Measurements from ENCODE around the gene SEMA5A.

SEMA5A gene

DNA sequence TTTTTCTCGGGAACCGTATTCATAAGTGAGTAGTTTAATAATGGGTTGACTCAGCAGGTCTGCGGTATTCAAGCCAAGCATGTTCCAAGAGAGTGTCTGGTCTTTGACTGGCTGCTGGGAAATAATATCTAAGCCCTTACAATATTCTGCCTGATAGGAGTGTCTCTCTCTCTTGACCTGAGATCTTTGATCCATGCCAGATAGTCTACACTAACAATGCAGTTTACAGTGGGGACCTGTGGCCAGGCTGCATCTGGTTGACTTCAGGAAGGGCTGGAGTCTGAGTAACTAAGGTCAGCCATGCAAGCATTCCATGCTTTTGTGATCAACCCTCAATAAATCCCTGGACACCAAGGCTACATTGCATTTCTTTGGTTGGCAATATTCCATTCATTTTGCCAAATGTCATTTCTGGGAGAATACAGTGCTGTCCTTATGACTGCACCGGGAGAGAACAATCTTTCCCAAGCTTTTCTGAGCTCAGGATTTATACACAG is 195.5 kb downstream of the SEMA5A start:
- Mint-ChIP-seq H3K36me3 (no peaks in the 10 kb centered on the region), H3K4me1 (ENCODE audit: low read depth) (no peaks in the 10 kb centered on the region), H3K9me3 (ENCODE audit: low read depth) (peaks cover 12% of the 10 kb centered on the region), H3K27ac (no peak overlapping the region), H3K27me3 (no peaks in the 10 kb centered on the region), H3K4me3 (no peak overlapping the region)

DNA sequence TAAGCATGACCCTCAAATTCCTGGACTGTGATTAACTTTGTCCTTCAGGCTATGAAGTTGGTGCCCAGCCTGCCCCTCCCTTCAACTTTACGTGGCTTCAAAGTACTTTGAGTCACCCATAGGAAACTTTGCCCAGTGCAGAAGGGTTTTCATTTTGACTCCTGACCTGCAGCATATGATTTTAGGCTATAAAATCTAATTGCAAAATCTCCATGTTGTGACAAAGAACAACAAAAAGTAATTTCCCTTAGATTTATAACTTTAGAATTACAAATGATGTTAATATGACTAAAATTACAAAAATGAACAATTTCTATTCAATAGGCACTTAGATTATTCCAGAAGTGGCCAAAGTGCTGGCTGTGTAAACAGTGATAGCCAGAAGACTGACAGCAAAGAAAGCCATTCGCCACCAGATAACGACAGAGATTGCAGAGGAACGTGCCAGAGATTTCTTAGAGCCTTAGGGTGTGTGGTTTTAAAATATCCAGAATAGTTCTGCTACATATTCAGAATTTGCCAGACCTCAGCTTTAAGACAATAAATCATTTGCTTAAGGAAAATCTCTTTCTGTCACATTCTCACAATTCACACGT is 197.4 kb downstream of the SEMA5A start:
- no peaks in the 10 kb centered on the region for H3K27me3 Mint-ChIP-seq
- no peaks in the 10 kb centered on the region for H3K4me1 Mint-ChIP-seq (ENCODE audit: low read depth)
- H3K9me3 Mint-ChIP-seq (ENCODE audit: low read depth) = peaks cover 4% of the 10 kb centered on the region
- H3K4me3 Mint-ChIP-seq = no peak overlapping the region
- H3K27ac Mint-ChIP-seq = no peak overlapping the region
- no peaks in the 10 kb centered on the region for H3K36me3 Mint-ChIP-seq

DNA sequence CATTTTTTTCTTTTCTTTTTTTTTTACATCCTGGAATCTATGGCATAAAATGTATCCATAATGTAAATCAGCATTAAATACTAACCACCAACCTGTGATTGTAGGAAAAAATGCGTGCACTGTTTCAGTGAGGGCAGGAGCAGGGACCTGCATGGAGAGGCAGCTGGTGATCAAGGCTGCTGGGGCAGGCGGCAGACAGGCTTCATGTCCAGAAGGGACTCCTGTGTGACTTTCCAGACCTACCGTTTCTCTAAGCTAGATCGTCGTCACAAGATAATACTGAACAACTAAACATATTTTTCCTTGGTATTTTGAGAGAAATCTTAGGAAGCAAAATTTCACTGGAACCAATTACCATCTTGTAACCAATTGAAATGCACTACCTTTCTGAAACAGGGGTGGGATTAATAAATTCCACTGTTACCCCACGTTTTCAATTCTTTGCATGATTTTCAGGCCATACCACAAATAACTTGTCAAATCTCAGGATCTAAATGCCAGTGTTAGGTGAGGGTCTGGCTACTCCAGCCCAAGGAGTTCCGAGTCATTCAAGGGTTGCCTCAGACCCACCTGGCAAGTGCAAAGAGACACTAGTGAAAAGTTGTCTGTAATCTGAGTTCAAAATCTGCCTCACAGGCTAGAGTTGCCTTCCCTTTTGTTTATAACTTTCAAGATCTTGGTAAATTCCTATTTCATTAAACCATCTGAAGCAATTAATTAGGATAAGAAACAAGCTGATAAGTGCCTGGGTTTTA is 198.2 kb downstream of the SEMA5A start:
- H3K36me3 Mint-ChIP-seq = no peaks in the 10 kb centered on the region
- no peaks in the 10 kb centered on the region for H3K27me3 Mint-ChIP-seq
- no peak overlapping the region for H3K4me3 Mint-ChIP-seq
- H3K27ac Mint-ChIP-seq = no peak overlapping the region
- no peaks in the 10 kb centered on the region for H3K4me1 Mint-ChIP-seq (ENCODE audit: low read depth)
- H3K9me3 Mint-ChIP-seq (ENCODE audit: low read depth) = peaks cover 1% of the 10 kb centered on the region

DNA sequence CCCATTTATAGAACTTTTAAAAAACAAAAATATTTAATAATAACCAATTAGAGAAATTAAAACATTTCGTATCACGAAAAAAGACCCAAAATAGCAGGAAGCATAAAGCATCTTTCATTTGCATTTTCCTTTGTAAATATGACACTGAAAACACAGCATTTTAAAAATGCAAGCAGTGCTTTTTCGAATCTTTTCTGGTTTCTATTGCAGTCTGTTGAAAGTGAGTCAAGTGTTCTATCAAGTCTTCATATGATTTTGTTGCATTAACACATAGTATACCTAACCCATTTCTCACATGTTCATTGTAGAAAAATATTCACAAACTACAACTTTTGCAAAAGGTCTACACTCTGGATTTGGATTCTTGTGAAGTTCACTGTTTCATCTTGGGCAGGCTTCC is 198.8 kb downstream of the SEMA5A start:
- no peaks in the 10 kb centered on the region for H3K27me3 Mint-ChIP-seq
- no peak overlapping the region for H3K27ac Mint-ChIP-seq
- H3K4me1 Mint-ChIP-seq (ENCODE audit: low read depth) = no peaks in the 10 kb centered on the region
- no peaks in the 10 kb centered on the region for H3K9me3 Mint-ChIP-seq (ENCODE audit: low read depth)
- no peaks in the 10 kb centered on the region for H3K36me3 Mint-ChIP-seq
- H3K4me3 Mint-ChIP-seq = no peak overlapping the region

DNA sequence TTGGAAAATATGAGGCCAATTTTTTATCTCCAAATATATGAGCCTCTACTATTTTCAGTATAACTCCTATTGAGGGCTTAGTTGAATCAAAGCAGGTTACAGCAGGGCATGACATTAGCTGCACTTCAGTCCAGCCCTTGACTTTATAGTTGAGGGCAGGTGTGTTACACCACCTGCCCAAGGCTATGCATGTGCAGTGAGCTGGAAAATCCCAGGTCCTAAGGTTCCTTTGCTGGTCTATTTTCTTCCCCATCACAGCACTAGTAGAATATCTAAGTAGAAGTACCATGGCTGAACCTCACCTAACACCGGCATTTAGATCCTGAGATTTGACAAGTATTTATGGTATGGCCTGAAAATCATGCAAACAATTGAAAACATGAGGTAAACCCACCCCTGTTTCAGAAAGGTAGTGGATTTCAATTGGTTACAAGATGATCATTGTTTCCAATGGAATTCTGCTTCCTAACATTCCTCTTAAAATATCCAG is 201.1 kb downstream of the SEMA5A start:
- H3K36me3 Mint-ChIP-seq = no peaks in the 10 kb centered on the region

DNA sequence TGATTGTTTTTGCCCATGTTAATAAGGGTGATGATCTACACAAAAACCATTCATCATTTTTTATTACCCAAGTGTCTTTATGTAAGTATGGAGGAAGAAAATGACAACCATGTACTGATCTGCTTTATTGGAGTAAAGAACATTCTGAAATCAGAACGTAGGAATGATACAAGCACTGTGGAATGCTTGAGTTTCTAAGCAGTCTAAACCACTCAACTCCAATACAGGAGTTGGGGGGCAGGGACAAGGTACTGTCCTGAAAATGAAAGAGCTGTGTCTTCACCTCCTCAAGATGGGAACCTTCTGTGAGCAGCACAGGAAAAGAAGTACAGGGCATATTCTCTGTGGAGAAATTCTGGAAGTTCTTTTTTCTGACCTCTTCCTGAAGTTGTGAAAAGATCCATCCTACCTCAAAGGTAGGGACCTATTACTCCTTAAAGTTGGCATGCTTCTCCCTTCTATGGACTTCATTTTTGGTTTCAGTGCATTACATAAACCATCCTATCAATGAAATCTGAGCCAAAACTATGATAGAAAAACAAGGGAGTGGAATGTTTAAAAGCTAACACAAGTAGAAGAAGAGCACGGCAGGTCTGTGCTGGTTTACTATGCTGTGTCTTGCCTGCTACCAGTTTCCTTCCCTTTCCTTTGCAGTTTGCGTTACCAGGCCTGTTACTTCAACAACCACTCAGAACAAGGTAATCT is 202.6 kb downstream of the SEMA5A start:
- Mint-ChIP-seq H3K4me3 (no peak overlapping the region), H3K4me1 (ENCODE audit: low read depth) (no peaks in the 10 kb centered on the region), H3K27ac (no peak overlapping the region), H3K9me3 (ENCODE audit: low read depth) (no peaks in the 10 kb centered on the region), H3K27me3 (no peaks in the 10 kb centered on the region), H3K36me3 (no peaks in the 10 kb centered on the region)

More for the DNA sequence above, 201.1 kb downstream of the SEMA5A start:
- H3K4me3 Mint-ChIP-seq = no peak overlapping the region
- no peaks in the 10 kb centered on the region for H3K9me3 Mint-ChIP-seq (ENCODE audit: low read depth)
- H3K27ac Mint-ChIP-seq = no peak overlapping the region
- H3K27me3 Mint-ChIP-seq = no peaks in the 10 kb centered on the region
- H3K4me1 Mint-ChIP-seq (ENCODE audit: low read depth) = no peaks in the 10 kb centered on the region

DNA sequence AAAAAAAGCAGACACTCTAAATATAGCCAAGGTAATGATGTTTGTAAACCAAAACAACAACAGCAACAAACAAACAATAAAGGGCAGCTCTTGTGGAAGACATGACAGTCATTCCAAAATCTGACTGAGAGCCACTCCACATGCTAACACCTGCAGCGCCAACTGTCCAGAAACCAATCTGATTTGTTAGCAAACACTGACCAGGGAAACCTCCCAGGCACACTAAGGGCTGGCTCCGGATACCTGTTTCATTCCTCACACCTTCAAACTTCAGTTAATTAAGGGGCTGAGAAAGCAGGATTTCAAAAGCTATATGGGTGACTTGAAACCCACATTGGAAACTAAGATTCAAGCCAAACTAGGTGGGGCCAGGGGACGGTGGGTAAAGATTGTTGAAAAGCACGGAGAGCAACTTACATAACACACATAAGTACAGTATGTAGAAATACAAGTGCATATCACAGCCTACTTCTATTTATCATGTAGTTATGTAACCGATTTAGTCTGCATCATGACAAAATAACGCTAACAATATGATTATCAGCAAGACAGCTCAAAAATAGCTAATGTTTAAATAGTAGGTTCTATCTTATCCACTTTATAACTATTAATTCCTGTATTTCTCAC is 203.6 kb downstream of the SEMA5A start:
- Mint-ChIP-seq H3K4me1 (ENCODE audit: low read depth) (no peaks in the 10 kb centered on the region), H3K27ac (no peak overlapping the region), H3K36me3 (no peaks in the 10 kb centered on the region), H3K9me3 (ENCODE audit: low read depth) (no peaks in the 10 kb centered on the region), H3K4me3 (no peak overlapping the region), H3K27me3 (no peaks in the 10 kb centered on the region)

DNA sequence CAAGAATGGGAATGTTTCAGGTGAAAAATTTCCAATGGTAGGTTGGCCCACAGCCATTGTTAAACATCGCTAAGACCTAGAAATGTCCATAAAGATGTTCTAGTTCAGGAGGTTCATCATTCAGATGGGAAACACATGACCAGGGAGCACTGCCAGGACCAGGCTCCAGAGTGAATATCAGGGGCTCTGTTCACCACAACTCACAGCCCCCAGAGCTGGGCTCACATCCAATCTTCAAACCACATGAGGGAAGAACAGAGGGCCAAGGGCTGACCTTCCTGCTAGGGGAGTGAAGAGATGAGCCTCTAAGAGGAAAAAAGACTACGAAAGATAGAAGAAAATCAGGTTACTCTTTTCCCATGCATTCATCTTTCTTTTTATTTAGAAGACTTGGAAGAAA is 205.8 kb downstream of the SEMA5A start:
- Mint-ChIP-seq H3K9me3 (ENCODE audit: low read depth) (peaks cover 4% of the 10 kb centered on the region), H3K27me3 (no peaks in the 10 kb centered on the region), H3K4me3 (no peak overlapping the region), H3K36me3 (no peaks in the 10 kb centered on the region), H3K4me1 (ENCODE audit: low read depth) (no peaks in the 10 kb centered on the region), H3K27ac (no peak overlapping the region)

DNA sequence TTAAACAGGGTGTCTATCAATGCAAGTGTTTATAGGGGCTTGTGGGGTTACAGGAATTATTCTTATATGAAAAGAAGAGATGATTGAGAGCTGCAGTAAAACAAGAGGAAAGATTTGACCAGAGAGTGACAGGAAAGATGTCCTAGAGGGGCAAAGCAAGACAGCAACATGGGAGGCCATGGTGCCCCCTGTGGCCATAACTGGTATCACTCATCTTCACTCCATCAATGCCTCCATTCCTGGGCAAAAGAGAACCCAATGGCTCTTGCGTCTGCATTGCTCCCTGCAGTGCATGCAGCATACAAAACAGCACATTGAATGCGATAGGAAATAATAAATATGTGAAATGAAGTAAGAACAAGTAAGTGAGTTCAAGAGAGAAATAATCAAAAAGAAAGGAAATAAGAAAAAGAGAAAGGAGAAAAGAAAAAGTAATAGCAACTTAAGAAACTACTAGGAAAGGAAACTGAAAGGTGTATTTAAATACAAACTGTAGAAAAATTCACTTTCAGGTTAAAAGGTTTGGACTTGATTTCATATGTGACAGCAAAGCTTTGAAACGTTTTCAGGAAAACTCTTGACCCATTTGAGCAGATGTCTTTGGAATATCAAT is 206.6 kb downstream of the SEMA5A start:
- Mint-ChIP-seq H3K36me3 (no peaks in the 10 kb centered on the region), H3K4me3 (no peak overlapping the region), H3K4me1 (ENCODE audit: low read depth) (no peaks in the 10 kb centered on the region), H3K27ac (no peak overlapping the region), H3K27me3 (no peaks in the 10 kb centered on the region), H3K9me3 (ENCODE audit: low read depth) (peaks cover 4% of the 10 kb centered on the region)

DNA sequence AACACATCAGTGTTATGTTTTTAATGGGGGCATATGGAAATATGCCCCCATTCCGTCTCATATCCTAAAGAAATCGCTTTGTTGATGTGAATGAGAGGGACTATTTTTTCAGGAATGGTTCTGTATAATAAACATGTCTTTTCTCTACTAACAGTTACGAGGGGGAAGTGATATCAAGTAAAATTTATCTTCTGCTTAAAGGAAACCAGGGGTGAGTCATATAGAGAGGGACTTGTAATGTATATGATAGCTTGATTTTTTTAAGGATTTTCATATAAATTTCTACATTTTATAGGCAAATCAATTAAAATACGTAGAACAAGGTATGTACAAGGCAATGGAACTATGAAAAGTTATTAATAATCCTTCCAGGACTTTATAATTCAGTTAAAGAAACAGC is 207.1 kb downstream of the SEMA5A start:
- H3K27ac Mint-ChIP-seq = no peak overlapping the region
- H3K9me3 Mint-ChIP-seq (ENCODE audit: low read depth) = peaks cover 4% of the 10 kb centered on the region
- H3K4me3 Mint-ChIP-seq = no peak overlapping the region
- H3K4me1 Mint-ChIP-seq (ENCODE audit: low read depth) = no peaks in the 10 kb centered on the region
- H3K27me3 Mint-ChIP-seq = no peaks in the 10 kb centered on the region
- H3K36me3 Mint-ChIP-seq = no peaks in the 10 kb centered on the region

DNA sequence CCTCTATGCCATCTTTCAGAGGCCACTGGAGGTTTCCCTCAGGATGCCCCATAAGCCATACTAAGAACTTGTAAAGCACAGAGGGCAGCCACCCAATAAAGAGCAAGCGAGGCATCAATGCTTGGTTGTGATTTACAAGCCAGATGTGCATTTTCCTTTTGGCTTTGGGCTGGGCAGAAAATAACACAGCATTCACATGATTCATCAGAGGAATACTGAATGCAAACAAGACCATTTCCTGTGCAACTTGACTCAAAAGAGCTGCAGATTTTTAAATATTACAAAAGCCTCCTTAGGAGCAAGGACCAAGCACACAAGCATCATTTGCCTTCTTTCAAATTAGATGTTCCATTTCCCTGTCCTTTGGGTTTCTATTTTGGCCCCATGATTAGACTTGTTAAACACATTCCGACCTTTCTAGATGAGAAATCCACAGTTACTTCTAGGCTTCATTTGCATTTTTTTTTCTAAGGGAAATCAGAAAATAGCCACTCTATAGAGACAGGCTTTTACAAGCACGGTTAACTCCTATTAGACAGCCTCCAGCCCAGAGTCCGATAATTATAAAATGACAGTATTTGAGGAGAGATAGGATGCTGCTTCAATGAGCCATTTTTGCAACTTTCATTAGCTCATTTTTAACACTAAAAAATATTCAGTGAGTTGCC is 207.8 kb downstream of the SEMA5A start:
- no peak overlapping the region for H3K27ac Mint-ChIP-seq

DNA sequence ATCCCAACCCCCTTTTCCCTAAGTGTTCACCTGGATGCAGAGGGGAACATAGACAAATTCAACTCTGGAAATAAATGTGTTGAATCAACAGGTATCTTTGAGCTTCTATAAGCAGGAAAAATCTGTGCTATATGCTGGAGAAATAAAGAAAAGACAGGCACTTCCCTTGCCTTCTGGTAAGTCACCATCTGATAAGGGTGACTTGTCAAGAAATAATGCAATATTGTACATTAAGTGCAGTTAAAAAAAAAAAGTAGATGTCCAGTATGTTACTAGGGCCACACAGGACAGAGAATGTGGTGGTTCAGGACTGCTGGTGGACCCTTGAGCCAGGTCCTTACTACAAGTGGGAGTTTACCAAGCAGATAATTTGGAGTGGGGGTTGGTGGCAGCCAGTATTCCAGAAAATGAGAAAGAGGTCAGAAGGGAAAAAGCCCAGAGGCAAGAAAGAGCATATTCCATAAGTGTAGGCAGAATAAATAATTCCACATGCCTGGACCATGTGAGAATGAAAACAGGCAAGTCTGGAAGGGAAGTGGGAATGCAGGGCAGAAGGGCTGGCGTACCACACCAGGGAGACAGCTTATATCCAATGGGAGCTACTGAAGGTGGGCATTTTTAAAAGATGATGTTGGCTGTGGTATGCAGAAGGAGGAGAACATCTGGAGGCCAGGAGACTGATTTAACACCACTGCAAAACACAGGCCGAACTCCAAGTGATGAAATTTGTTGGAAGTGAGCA is 209.9 kb downstream of the SEMA5A start:
- Mint-ChIP-seq H3K4me1 (ENCODE audit: low read depth) (no peaks in the 10 kb centered on the region), H3K9me3 (ENCODE audit: low read depth) (peaks cover 4% of the 10 kb centered on the region), H3K27me3 (no peaks in the 10 kb centered on the region), H3K4me3 (no peak overlapping the region), H3K36me3 (no peaks in the 10 kb centered on the region), H3K27ac (no peak overlapping the region)

More for the DNA sequence above, 207.8 kb downstream of the SEMA5A start:
- Mint-ChIP-seq H3K36me3 (no peaks in the 10 kb centered on the region), H3K9me3 (ENCODE audit: low read depth) (peaks cover 4% of the 10 kb centered on the region), H3K27me3 (no peaks in the 10 kb centered on the region), H3K4me3 (no peak overlapping the region), H3K4me1 (ENCODE audit: low read depth) (no peaks in the 10 kb centered on the region)

DNA sequence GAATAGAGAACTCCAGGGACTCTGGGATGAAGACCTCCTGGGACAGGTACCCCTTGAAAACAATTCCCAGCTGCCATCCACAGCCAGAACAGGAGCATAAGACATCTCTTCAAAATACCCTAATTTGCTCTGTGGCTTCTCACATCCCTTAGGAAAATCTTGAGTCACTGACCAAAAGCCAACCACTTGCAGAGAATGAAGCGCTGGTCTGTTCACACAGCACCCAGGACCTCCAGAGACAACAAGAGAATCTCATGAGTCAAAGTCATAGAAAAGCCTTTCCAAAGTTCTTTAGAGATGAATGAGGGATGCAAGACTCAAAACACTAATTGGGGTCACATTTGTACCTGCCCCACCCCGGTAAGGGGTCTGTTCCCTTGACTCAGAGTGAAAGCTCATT is 210.6 kb downstream of the SEMA5A start:
- Mint-ChIP-seq H3K27ac (no peak overlapping the region), H3K27me3 (no peaks in the 10 kb centered on the region), H3K4me3 (no peak overlapping the region), H3K36me3 (no peaks in the 10 kb centered on the region), H3K4me1 (ENCODE audit: low read depth) (no peaks in the 10 kb centered on the region), H3K9me3 (ENCODE audit: low read depth) (peaks cover 4% of the 10 kb centered on the region)

DNA sequence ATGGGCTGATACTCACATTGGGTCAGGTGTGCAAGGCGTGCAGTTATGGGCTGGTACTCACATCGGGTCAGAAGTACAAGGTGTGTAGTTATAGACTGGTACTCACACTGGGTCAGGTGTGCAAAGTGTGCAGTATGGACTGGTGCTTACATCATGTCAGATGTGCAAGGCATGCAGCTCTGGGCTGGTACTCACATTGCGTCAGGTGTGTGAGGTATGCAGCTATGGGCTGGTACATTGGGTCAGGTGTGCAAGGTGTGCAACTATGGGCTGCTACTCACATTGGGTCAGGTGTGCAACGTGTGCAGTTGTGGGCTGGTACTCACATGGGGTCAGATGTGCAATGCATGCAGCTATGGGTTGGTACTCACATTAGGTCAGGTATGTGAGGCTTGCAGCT is 213.8 kb downstream of the SEMA5A start:
- no peaks in the 10 kb centered on the region for H3K4me1 Mint-ChIP-seq (ENCODE audit: low read depth)
- no peaks in the 10 kb centered on the region for H3K27me3 Mint-ChIP-seq
- H3K9me3 Mint-ChIP-seq (ENCODE audit: low read depth) = peaks cover 4% of the 10 kb centered on the region
- H3K4me3 Mint-ChIP-seq = no peak overlapping the region
- H3K27ac Mint-ChIP-seq = no peak overlapping the region
- no peaks in the 10 kb centered on the region for H3K36me3 Mint-ChIP-seq
